GM19099 (cell line): ENCODE data around the gene RNF4.

Source experiments
- POLR2A ChIP-seq: IDR thresholded peaks from 3 replicates; pipeline ENCODE4 v1.6.1; 2011; ENCODE audit warnings: low read depth; ENCODE audit not compliant: insufficient read length; ENCODE audit errors: extremely low read depth

Gene RNF4

DNA sequence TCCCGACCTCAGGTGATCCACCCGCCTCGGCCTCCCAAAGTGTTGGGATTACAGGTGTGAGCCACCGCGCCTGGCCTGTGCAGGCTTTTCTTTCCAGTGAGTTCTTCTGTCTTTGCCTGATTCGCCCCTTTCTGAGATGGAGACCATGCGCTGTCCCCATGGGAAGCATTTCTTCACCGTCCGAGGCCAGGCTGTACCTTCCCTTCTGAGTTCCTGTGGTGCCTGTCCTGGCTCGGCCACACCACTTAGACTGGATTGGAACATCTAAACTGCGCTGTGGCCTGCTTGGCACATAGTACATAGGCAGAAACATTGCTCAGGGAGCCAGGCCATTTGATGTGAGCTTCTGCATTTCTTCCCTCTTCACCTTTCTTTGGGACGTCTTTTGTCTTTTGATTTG is 91.3 kb downstream of the RNF4 start:
- TF ChIP-seq POLR2A, result no peak
